Stimulated activated CD4-positive, alpha-beta T cell treated with anti-CD3 and anti-CD28 coated beads, Interleukin-1b, Interleukin-23, amount 100 ng/mL, for 4 hours (primary cell): ENCODE results near the gene KDM5A.
"Not testable (repeated sequence)": the region's sequence is repeated elsewhere in the genome, so short reads cannot be mapped to it uniquely, and the experiment has no call there.

ENCODE experiments used
- DNase-seq, 2 donors: peaks; one replicate each; pipeline ENCODE4 v3.0.0-alpha.2; 2020; ENCODE audit warnings: low read depth in 2 of 2

Gene KDM5A

GRCh38 chr12:332581-333205 lies 56.4 kb downstream of the KDM5A start:
- no peak for DNase-seq

DNA sequence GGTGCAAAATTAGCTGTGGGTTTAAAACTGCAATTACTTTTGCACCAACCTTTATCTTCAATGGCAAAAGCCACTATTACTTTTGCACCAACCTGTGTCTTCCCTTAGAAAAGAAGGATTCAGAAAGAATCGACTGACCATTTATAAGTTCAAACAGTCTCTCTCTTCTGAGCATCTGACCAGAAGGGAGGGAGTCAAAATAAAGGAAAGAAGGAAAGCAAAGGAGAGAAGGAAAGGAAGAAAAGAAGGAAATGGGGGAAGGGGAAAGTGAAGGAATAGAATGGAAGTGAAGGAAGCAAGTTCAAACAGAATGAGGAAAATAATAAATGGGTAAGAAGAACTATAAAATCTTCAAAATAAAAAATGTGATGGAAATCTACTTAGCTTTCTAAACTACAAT lies 57.8 kb downstream of the KDM5A start:
- DNase-seq = no peak

- DNase-seq = no peak
These were observed 63.2 kb downstream of the KDM5A start for GRCh38 chr12:325906-326305.

DNA sequence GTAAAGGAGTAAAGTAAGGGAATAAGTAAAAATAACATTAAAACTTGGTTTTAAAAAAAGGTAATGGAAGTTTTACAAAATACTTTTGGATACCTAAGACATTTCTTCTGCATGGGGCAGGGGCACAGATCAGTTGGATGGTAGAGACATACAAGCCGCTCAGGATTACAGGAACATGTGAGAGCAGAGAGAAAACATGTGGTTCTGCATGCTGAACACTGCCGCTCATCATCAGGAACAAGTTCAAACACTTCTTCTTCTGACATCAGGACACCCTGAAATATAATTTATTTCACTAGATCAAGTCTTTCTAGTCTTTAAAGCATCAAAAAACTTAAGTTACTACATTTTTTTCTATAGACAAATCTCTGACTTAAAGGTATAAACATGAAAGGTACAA lies 65.6 kb downstream of the KDM5A start:
- DNase-seq = no peak

DNA sequence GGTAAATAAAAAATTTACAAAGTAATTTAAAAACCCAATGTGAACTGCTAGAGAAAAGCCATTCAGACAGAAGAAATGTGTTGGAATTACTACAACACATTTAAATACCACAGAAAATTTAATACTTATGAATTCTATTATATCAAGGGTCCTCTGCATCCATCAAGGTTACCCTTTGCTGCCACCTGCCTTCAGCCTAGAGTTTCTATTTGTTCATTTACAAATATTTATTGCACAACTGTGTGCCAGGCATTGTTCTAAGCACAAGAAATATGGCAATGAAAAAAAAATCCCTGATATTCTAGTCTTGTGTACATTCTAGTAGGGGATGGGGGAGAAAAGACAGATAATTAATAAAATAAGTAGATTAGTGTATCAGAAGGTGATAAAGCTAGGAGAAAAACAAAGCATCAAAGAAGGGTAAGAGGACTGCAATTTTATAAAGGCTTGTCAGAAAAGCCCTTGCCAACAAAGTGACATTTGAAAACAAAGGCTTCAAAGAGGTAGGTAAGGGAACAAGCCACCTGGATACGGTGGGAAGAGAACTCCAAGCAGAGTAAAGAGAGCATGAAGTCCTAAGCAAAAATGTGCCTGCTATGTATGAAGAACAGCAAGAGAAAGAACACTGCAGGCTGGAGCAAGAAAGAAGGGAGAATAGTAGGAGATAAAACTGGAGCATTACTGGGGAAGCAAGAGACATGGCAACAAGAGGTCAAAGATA lies 67.4 kb downstream of the KDM5A start:
- DNase-seq = no peak

DNA sequence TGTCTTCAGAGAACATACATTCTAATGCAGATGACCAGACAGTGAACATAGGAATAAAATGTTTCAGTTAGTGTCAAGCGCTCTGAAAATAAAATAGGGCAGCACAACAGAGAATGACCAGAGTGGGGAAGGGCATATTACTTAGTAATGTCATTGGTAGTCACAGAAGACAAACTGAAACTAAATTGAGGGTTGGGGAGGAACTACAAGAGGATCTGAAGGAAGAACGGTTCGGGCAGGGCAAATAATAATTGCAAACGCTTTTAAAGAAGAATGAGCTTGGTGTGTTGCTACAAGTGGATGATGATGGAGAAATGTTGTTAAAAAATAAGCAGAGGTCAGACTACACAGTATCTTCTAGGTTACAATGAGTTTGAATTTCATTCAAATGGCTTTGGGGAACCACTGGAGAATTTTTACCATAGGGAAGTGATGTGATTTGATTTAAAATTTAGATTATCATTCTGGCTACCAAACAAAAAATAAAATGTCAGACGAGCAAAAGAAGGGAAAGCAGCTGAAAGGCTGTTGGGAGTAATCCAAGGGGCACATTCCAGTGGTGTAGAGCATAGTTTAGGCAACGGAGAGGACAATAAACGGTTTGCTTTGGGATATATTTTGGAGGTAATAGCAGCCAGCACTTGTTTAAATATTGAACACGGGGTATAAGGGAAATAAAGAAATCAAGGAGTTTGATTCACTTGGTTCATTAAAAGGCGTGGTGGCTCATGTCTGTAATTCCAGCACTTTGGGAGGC lies 70.2 kb downstream of the KDM5A start:
- no peak for DNase-seq

DNA sequence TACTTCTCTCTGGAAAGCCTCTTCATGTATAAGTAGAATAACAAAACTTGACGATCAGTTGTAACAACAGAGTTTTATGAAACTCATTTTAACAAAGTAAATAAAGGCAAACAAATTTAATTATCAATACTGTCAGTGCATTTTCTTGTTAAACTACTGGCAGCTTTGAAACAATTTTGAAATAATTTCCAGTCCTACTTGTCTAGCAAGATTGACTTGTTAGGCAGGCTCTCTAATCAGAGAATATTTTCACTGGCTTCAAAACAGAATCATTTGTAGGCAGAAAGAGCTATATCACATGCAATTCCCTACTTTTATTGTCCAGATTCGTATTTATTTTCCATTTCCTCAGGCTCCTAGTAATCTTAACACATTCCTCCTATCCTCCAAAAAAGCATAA lies 80.6 kb downstream of the KDM5A start:
- no peak for DNase-seq

DNA sequence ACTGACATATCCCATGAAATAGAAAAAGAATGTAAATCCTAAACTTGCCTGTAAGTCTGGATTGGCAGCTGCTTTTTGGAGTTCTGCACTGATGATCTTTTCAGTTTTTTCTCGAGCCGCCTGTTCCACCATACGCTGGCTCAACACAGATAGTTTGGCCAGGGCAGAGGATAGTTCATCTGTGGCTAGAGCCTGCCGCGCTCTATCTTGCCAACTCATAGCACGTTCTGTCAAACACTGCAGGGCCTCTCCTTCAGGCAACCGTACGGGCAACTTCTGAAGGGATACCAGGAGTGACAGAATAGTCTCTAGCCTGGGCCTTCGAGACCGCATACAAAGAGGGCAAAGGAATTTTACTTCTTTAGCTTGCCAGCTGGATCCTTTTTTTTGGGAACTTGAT lies 81.7 kb downstream of the KDM5A start:
- DNase-seq = no peak

- DNase-seq = no peak
These were observed 84.3 kb downstream of the KDM5A start for GRCh38 chr12:304805-305204.

GRCh38 chr12:302766-303165 lies 86.4 kb downstream of the KDM5A start:
- not testable (repeated sequence) for DNase-seq

DNA sequence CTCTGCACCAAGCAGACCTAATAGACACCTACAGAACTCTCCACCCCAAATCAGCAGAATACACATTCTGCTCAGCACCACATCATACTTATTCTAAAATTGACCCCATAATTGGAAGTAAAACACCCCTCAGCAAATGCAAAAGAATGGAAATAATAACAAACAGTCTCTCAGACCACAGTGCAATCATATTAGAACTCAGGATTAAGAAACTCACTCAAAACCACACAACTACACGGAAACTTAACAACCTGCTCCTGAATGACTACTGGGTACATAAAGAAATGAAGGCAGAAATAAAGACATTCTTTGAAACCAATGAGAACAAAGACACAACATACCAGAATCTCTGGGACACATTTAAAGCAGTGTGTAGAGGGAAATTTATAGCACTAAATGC lies 89.0 kb downstream of the KDM5A start:
- not testable (repeated sequence) for DNase-seq

GRCh38 chr12:299511-299910 lies 89.6 kb downstream of the KDM5A start:
- DNase-seq = not testable (repeated sequence)

GRCh38 chr12:298059-298458 lies 91.1 kb downstream of the KDM5A start:
- DNase-seq = not testable (repeated sequence)

DNA sequence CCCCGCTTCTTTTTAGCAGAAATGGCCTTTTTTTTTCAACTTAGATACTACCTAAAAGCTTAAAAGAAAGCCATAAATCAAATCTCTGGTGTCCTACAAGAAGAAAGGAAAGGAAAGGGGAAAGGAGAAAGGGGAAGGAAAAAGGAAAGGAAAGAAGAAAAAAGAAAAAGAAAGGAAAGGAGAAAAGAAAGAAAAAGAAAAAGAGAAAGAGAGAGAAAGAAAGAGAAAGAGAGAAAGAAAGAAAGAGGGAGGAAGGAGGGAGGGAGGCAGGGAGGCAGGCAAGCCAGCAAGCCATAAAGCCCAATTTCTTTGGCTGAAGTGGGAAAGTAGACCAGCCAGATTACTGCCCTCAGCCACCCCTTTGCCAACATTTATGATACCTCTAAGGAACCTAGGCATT lies 94.0 kb downstream of the KDM5A start:
- no peak for DNase-seq

DNA sequence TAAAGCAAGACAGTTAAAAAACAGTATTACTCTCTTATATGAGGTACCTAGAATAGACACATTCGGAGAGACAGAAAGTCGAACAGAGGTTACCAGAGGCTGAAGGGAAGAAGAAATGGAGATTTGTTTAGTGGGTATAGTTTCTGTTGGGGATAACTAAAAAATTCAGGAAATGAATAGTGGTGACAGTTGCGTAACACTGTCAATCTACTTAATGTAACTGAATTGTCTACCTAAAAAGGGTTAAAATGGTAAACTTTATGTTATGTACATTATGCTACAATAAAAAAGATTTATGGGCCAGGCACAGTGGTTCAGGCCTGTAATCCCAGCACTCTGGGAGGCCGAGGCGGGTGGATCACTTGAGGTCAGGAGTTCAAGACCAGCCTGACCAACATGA lies 95.9 kb downstream of the KDM5A start:
- no peak for DNase-seq

- no peak for DNase-seq
These were observed 96.9 kb downstream of the KDM5A start for GRCh38 chr12:292186-292585.

- DNase-seq = no peak
These were observed 97.9 kb downstream of the KDM5A start for GRCh38 chr12:291153-291723.

DNA sequence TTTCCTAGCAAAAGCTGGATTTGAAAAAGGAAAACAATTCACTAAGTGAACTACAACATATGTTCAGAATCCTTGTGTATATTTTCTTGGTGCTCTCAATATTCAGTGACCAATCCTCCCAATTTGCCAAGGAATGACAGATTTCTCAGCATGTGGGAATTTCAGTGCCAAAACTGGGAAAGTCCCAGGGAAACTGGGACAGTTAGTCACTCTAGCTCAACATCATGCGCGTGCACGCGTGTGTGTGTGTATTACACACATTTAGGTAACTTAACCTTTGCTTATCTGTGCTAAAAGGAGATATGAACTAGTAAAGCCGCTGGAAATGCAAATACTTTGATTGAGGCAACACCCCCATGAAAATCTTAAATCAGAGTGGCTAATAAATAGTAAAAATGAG lies 100.4 kb downstream of the KDM5A start:
- no peak for DNase-seq

- no peak for DNase-seq
These were observed 102.4 kb downstream of the KDM5A start for GRCh38 chr12:286531-287300.

DNA sequence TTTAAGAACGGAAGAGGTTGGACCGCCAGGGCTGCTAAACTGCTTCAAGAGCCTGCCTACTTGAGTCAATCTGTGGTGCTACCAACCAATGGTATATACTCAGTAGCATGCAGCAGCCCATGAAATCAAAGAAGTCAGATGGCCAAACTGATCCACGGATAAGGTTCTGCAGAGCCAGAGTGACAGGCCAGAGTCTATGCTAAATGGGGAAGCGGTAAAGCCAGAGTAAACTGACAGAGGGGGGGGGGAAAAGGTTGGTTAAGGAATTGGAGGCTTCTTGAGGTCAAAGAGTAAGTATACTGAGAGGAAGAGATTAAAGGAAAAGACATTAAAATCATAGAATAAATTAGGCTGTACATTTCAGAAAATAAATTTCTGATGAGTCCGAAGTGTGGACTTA lies 111.1 kb downstream of the KDM5A start:
- no peak for DNase-seq

GRCh38 chr12:275812-276211 lies 113.3 kb downstream of the KDM5A start:
- no peak for DNase-seq

GRCh38 chr12:273382-273781 lies 115.7 kb downstream of the KDM5A start:
- DNase-seq = no peak
